Stimulated activated CD4-positive, alpha-beta T cell treated with anti-CD3 and anti-CD28 coated beads, TNF-alpha, amount 100 ng/mL, for 48 hours (primary cell): ENCODE measurements around the gene CYB561D1.

Source experiments
- DNase-seq, 3 donors: peaks; one replicate each; pipeline ENCODE4 v3.0.0-alpha.2; 2020; ENCODE audit warnings: low read depth in 3 of 3

The CYB561D1 gene

DNA sequence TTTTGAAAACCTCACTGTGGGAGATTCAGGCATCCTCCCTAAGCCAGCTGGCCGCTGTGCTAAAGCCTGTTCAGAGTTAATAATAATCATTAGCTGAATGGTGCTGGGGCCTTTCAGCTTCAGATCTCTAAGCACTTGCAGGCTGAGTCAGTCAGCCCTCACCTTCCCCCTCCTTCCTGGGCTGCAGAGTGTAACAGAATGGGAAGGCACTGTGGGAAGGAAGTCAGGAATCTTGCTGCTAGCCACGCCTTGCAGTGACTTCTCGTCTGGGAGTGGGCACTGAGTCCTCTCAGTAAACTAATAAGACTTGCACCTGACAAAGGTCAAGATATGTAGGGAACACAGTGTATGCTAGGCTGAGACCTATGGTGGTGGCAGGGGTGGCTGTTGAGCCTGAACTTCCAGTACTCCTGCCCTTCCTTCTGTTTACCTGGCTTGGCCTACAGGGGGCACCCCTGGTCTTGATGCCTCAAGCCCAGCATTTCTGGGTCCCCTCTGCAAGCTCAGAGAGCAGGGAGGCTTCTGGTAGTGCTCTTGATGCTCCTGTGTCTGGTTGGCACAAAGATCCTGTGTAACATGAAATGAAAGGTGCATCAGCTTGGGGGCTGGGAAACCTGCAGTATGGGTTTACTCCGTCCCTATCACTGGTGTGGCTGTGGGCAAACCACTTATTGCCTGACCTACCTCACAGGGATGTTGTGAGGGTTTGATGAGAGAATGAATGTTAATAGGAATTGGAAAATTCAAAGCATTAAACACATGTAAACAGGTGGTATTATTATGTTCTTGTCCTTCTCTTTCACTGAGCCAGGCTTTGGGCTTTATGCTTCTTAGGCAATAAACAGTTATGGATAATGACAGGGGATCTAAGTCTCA lies 6.0 kb downstream of the CYB561D1 start:
- DNase-seq: peak in 1 of 3 donors; percentile 44

GRCh38 chr1:109500941-109501381 lies 7.1 kb downstream of the CYB561D1 start:
- DNase-seq: no peak

GRCh38 chr1:109501644-109502363 lies 7.9 kb downstream of the CYB561D1 start:
- DNase-seq: no peak

DNA sequence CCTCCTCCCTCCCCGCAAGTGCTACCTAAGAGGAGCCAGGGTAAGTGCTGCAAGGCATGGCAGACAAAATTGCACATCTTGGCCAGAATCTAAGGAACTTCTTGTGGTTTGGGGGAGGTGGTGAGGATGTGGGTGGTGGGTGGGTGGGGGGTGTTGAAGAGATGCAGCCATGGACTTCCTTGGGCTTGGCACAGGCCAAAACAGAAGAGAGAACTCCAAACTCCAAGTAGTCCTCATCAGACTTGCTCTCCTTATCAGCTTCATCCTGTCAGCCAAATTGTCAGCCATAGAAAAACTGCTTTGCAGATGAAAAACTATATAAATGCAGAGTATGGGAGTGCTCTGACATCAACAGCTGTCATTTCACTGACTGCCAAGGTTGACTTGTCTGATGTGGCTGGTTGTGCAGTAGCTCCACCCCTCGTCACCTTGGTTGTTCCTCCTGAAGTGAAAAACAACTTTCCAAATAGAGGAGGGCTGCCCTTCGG lies 8.5 kb downstream of the CYB561D1 start:
- DNase-seq: no peak

DNA sequence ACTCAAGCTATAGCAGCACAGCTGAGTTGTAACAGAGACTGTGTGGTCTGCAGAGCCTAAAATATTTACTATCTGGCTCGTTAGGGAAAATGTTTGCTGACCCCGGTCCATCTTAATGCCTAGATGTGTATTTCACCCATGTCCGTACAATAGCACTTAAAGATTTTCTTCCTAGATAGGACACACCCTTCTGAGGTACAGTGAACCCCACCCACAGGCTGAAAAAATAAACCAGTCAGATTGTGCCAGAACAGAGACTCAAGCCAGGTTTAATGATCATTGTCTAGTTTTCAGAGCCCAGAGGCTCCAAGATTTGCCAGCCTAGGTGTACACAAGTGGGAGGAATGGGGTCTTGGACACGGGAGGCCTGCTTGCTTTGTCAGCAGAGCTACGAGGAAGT lies 10.0 kb downstream of the CYB561D1 start:
- DNase-seq: no peak

DNA sequence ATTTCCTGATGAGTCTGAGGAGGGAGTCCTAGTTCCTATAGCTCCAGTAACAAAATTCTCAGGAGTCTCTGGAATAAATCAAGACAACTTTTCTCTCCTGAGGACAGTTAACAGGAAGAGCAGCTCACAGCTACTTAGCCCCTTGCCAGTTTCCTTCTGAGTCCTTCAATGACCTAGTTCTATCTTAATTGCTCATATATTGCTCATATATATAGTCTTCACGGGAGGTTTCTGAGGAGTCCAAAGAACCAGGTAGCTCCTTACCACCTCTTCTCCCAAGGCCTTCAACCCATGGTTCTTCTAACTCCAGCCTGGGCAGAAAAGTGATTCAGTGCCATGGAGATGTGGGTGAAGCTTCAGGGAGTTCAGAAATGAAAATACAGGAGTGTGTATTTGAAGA lies 11.1 kb downstream of the CYB561D1 start:
- no peak for DNase-seq

GRCh38 chr1:109508001-109508872 lies 14.3 kb downstream of the CYB561D1 start:
- no peak for DNase-seq

- DNase-seq: no peak
Measured at GRCh38 chr1:109508873-109509175, 14.9 kb downstream of the CYB561D1 start.

DNA sequence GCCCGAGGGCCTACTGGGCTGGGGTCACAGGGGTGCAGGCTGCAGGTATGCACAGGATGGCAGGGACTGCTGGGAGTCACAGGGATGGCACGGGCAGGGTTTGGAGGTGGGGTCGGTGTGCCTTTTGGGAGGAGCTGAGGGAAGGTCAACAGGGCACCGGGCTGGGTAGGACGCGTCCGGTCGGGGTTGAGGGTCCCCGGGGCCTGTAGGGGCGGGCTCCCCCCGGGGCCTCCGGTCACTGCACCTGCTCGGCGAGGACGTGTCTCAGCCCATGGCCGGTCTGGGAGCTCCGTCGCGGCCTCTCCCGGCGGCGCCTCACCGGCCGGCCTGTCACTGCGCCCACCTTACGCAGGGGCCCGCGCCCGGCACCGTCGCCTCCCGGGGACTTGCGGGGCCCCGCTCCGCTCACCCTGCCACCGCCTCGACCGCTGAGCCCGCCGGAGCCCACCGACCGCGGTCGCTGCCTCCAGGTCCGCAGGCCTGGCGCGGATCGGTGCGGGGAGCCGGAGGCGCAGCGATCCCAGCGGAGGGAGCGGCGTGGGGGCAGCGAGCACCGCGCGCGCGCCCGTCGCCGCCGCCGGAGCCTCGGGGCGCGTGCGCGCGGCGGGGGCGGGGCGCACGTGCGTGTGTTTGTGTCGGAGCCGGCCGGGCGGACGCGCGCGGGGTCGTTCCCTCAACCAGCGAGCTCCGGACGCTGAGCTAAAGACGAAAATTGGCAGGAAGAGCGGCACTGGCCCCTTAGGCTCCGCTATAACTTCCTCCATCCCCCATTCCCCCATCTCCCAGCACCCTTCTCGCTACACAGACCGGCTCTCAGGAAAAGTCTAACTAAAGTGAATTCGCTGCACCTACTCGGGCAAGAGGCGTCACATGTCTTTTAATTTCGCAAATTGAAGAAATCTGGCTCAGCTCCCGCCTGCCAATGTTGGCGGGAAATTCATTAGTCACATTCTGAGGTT lies 15.6 kb downstream of the CYB561D1 start, which contains the start of gene AMIGO1:
AMIGO1 (minus strand) TSS at position 552 of the 959 bp plus-strand sequence. CDS start 815 bp downstream, outside the sequence.
- DNase-seq: peak in 1 of 3 donors; percentile 53

DNA sequence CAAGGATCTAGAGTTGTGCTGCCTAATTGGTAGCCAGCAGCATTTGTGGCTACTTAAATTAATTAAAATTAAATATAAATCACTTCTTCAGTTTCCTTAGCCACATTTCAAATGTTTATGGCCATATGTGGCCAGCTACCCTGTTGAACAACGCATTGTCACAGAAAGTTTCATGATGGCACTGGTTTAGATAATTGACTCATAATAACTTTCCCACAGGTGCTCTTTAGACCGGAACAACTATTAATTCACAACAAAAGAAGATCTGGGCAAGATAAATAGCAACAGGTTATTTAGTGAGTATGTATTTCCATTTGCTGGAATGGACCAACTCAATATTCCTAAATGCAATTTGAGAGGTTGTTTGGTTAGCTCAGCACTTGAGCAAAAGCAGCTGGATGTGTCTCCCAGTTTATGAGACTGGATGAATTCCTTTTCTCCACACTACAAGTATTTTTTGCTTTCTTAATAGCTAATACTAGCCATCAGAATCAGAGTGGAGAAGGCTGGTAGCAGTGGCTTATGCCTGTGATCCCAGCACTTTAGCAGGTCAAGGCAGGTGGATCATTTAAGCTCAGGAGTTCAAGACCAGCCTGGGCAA lies 19.3 kb downstream of the CYB561D1 start:
- DNase-seq: no peak

DNA sequence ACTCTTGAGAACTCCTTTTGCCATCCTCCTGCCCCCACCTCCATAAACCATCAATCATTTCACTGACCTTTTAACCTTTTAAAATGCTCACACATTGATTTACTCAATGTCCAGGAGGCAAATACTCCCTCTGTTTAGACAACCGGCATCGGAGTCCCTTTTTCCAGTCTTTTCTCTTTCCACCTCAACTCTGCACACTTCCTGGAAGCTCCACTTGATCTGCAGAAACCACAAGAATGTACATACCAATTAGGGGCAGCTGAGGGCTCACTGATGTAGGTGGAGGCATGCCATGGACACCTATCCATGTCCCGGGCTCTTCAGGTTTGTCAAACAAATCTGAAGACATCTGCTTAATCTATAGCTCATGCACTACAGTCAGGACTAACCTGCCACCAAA lies 21.0 kb downstream of the CYB561D1 start:
- no peak for DNase-seq

DNA sequence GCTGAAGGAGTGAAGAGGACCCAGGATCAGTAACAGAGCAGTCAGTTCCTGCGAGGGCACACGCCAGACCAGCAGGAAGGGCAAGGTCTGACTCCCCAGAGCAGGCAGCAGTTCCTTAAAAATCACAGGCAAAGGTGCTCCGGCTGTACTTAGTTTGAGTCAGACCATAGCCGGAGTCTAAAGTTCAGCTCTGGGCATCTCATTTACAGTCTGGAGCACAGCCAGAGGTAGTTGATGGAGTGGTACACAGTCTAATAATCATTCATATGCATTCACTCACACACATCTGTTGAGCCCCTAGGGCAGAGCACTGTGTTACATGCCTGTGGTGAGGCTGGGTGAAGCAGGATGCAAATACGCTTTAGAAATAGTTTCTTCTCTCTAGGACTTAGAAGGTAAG lies 23.0 kb downstream of the CYB561D1 start:
- DNase-seq: no peak

- no peak for DNase-seq
Measured at GRCh38 chr1:109517337-109517736, 23.4 kb downstream of the CYB561D1 start.

DNA sequence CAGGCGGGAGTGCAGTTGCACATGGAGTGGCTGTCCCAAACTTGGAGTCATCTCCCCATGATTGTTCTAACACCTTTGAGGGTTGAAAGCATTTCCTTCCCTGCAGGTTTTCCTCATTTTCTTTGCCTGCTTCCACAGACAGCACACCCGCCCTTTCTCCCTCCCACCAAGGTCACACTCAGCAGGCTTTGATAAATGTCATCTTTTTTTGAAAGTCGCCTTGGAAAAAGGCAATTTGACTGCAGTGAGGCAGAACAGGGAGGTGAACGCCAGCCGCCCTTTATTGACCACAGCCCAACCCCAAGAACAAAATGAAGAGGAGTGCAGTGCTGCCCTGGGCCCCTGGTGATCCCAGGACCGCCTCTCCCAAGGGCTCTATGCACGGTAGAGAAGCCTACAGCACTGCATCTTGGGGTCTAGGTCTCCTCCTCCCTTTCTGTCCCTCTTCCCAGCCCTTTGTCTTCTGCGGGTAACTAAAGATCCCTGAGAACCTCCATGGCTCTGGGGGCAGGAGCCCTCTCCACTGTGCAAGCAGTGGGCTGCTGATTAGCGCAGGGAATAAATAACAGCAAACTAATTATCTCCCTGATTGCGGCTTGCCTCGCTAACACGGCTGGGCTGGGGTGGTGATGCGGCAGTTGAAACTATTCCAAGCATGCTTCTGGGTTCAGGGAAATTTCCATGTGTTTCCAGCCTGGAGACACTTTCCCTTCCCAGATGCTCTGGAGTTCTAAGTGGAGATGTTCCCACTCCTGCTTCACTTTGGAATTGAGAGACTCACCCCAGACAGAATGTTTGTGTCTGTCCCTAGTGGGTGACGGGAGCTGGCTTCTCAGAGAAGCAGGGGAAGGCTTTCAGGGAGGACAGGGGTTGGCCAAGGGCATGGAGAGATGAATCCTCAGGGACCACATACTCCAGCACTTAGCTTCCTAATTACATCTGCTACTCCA lies 27.4 kb downstream of the CYB561D1 start:
- DNase-seq: no peak

GRCh38 chr1:109522026-109522425 lies 28.1 kb downstream of the CYB561D1 start:
- DNase-seq: no peak

GRCh38 chr1:109523706-109524105 lies 29.8 kb downstream of the CYB561D1 start:
- no peak for DNase-seq

- no peak for DNase-seq
Measured at GRCh38 chr1:109527098-109527811, 33.4 kb downstream of the CYB561D1 start.
